Right kidney (tissue), 1 donor: ENCODE results near the gene KCNG2.

Experiments
- DNase-seq: peaks from one replicate; pipeline ENCODE4 v3.0.0-alpha.2; 2016

Gene KCNG2

GRCh38 chr18:79911344-79912270 lies 113.9 kb downstream of the KCNG2 start:
- peak; percentile 26 for DNase-seq

GRCh38 chr18:79912409-79912991 lies 114.8 kb downstream of the KCNG2 start:
- DNase-seq = no peak

GRCh38 chr18:79912994-79913831 lies 115.5 kb downstream of the KCNG2 start:
- no peak for DNase-seq

GRCh38 chr18:79914614-79915160 lies 116.9 kb downstream of the KCNG2 start:
- DNase-seq = no peak

- DNase-seq = no peak
Observed at GRCh38 chr18:79915161-79916127, 117.7 kb downstream of the KCNG2 start.

- no peak for DNase-seq
Observed at GRCh38 chr18:79916128-79916494, 118.4 kb downstream of the KCNG2 start.

GRCh38 chr18:79916546-79917168 lies 118.9 kb downstream of the KCNG2 start:
- DNase-seq = no peak

- no peak for DNase-seq
Observed at GRCh38 chr18:79917169-79917852, 119.6 kb downstream of the KCNG2 start.

- no peak for DNase-seq
Observed at GRCh38 chr18:79917853-79918614, 120.3 kb downstream of the KCNG2 start.

GRCh38 chr18:79918615-79919011 lies 120.9 kb downstream of the KCNG2 start:
- no peak for DNase-seq

- no peak for DNase-seq
Observed at GRCh38 chr18:79919089-79919488, 121.4 kb downstream of the KCNG2 start.

- no peak for DNase-seq
Observed at GRCh38 chr18:79921984-79922965, 124.5 kb downstream of the KCNG2 start.

- no peak for DNase-seq
Observed at GRCh38 chr18:79922971-79923411, 125.3 kb downstream of the KCNG2 start.

- no peak for DNase-seq
Observed at GRCh38 chr18:79923896-79924585, 126.3 kb downstream of the KCNG2 start.

- peak; percentile 28 for DNase-seq
Observed at GRCh38 chr18:79924814-79925731, 127.3 kb downstream of the KCNG2 start.

GRCh38 chr18:79926306-79926705 lies 128.6 kb downstream of the KCNG2 start:
- DNase-seq = no peak
